GM12874 (cell line): ENCODE data around the gene USP34.

Experiments used
- CTCF ChIP-seq: IDR thresholded peaks from 2 replicates; pipeline ENCODE4 v1.5.1; 2011; ENCODE audit warnings: low read depth, mild to moderate bottlenecking, control low read depth, low read length, moderate library complexity; ENCODE audit not compliant: insufficient read depth

USP34 gene

DNA sequence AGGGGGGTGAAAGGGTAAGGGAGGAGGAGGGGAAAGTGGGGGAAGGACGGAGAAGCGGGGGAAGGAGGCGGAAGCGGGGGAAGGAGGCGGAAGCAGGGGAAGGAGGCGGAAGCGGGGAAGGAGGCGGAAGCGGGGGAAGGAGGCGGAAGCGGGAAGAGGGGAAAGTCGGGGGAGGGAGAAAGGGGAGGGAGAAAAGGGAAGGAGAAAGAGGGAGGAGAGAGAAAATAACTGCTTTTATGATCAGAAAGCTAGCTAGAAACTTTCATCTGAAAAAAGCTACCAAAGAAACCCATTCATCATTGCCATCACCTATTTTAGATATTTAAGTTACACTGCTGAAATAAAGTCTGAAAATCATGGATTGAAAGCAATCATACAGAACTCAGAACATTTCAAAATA is 72.5 kb downstream of the USP34 start:
- TF ChIP-seq CTCF: no peak

GRCh38 chr2:61396005-61396404 is 74.9 kb downstream of the USP34 start:
- no peak for TF ChIP-seq CTCF

DNA sequence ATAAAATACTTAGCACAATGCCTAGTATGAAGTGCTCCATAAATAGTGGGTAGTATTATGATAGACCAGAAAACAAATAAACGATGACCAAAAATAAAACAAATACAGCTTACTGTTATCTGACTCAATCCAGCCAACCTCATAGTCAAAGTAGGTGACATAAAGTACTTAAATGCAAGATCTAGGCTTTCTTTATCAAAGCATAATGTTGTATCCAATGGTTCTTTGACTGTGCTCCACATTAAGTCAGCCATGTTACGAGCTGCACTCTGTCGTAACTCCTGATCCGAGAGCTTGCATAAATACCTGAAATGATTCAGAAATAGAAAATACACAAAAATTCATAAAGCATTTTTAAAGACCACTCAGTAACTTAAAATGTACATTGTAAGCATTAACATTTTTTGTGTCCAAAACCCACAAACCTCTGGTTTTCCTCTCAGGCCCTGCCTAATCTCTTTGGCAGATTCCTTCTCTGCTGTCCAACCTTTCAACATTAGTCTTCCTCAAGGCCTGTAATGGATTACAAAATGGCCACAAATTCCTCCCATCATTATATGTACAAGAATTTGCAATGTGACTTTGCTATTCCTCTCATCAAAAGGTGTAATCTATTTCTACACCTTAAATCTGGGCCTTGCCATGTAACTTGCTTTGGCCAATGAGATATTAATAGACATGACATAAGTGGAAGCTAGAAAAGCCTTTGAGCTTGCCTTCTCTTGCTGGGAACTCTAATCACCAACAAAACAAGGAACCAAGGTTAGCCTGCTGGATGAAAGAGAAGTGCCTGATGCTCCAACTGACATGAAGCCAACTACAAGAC is 90.6 kb downstream of the USP34 start:
- TF ChIP-seq CTCF: no peak

GRCh38 chr2:61379521-61379920 is 91.4 kb downstream of the USP34 start:
- TF ChIP-seq CTCF: no peak

DNA sequence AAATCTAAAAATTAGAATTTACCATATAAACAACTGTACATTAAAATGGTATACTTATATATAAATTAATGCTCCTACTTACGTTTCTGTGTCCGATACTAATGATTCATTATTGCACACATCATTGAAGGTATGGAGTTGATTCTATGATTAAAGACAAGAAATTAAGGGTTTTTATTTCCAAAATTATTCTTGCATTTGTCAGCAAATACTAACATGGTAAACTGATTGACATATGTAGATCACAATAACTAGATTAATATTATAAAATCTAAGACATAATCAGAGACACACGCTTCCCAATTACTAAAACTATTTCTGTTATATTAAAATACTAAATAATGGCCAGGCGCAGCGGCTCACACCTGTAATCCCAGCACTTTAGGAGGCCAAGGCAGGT is 92.6 kb downstream of the USP34 start:
- TF ChIP-seq CTCF: no peak

DNA sequence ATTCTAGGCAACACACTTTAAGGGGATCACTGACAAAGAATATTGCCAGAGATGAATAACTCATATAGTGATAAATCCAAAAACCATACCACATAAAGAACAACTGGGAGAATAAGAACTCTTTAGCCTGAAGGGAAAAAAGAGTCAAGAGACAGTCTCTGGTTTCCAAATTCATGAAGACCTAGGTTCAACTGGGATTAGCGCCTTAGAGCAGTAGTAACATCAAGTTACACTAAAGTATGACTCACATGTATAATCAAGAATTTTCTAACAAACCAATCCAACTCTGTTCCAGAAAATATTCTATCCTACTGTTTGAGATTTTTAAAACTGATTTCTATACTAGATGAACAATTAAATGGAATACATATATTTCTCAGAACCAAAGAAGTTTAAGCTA is 93.8 kb downstream of the USP34 start:
- TF ChIP-seq CTCF: no peak

DNA sequence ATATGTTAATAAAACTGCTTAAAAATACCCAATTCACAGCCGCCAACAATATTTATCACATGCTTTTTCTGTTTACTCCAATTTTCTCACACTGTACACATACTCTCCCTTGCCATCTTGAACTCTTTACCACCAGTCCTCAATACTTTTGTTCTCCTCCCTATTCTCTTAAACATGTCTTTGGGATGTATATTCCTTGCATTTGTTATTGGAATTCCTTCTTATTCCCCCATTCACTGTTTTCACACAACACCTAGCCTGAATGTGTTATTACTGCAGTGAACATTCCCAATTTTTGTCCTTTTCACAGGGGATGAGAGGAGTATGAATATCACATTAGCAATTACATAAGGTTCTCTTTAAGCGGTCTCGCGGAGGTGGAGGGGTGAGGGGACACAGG is 94.7 kb downstream of the USP34 start:
- no peak for TF ChIP-seq CTCF
